Measurements from ENCODE around the gene OR2H1. TPM values are rescaled to one million over a fixed set of nuclear protein-coding genes. Genes with fewer than 3 reads are reported as not detected.

Gene OR2H1
- total and polyA plus RNA-seq, 9 of the 15 experiments (the other 6 are each of a cell fraction or from before 2014, with no cell fraction given), result not detected

DNA sequence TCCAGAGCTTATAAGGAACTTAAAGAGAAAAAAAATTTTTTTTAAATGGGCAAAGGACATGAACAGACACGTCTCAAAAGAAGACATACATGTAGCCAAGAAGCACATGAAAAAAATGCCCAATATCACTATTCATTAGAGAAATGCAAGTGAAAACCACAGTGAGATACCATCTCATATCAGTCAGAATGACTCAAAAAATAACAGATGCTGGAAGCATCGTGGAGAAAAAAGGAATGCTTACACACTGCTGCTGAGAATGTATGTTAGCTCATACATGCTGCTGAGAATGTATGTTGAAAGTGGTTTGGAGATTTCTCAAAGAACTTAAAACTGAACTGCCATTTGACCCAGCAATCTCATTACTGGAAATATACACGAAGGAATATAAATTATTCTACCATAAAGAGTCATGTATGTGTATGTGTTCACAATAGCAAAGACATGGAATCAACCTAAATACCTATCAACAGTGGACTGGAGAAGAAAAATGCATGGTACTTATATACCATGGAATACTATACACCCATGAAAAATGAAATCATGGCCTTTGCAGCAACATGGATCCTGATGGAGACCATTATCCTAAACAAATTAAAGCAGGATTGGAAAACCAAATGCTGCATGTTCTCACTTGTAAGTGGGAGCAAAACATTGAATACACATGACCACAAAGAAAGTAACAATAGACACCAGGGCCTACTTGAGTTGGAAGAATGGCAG, 5.3 kb upstream of the OR2H1 start (continued):
- TF ChIP-seq, protein P1, sequence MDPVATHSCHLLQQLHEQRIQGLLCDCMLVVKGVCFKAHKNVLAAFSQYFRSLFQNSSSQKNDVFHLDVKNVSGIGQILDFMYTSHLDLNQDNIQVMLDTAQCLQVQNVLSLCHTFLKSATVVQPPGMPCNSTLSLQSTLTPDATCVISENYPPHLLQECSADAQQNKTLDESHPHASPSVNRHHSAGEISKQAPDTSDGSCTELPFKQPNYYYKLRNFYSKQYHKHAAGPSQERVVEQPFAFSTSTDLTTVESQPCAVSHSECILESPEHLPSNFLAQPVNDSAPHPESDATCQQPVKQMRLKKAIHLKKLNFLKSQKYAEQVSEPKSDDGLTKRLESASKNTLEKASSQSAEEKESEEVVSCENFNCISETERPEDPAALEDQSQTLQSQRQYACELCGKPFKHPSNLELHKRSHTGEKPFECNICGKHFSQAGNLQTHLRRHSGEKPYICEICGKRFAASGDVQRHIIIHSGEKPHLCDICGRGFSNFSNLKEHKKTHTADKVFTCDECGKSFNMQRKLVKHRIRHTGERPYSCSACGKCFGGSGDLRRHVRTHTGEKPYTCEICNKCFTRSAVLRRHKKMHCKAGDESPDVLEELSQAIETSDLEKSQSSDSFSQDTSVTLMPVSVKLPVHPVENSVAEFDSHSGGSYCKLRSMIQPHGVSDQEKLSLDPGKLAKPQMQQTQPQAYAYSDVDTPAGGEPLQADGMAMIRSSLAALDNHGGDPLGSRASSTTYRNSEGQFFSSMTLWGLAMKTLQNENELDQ (CRISPR knock-in tag; IDR thresholded peaks at IDR 0.05; ENCODE audit: borderline replicate concordance), result no peak
- TF ChIP-seq ZNF146 (CRISPR knock-in tag; IDR thresholded peaks at IDR 0.05; ENCODE audit: unreplicated experiment) (peak; percentile 98), SETDB1 (IDR thresholded peaks at IDR 0.05; ENCODE audit: low read length) (no peak), ZFX (CRISPR knock-in tag; IDR thresholded peaks at IDR 0.05) (no peak), PML (IDR thresholded peaks at IDR 0.05; ENCODE audit: low read length) (no peak), ZNF12 (CRISPR knock-in tag; IDR thresholded peaks at IDR 0.05) (no peak), JUN (IDR thresholded peaks at IDR 0.05; ENCODE audit: borderline replicate concordance, low read depth, low read length) (no peak), JUN (CRISPR knock-in tag; IDR thresholded peaks at IDR 0.05; ENCODE audit: borderline replicate concordance) (no peak), NR2C2 (CRISPR knock-in tag; IDR thresholded peaks at IDR 0.05) (no peak), NR2C2 (tag; IDR thresholded peaks at IDR 0.05) (no peak), TGIF2 (CRISPR knock-in tag; IDR thresholded peaks at IDR 0.05) (no peak), ZNF232 (CRISPR knock-in tag; IDR thresholded peaks at IDR 0.05) (no peak), FOSL1 (tag; conservative IDR thresholded peaks at IDR 0.05) (peak; percentile 58), PURB (CRISPR knock-in tag; IDR thresholded peaks at IDR 0.05; ENCODE audit: low read depth) (no peak), RBM25 (IDR thresholded peaks at IDR 0.05; ENCODE audit: low read depth, low read length, severe bottlenecking) (peak; percentile 78), BCOR (IDR thresholded peaks at IDR 0.05) (0 out of 2 replicates have a peak, but pooled peaks have one; percentile 20), GABPA (tag; conservative IDR thresholded peaks at IDR 0.05; ENCODE audit: low read depth) (no peak)
- TF ChIP-seq, protein P2, sequence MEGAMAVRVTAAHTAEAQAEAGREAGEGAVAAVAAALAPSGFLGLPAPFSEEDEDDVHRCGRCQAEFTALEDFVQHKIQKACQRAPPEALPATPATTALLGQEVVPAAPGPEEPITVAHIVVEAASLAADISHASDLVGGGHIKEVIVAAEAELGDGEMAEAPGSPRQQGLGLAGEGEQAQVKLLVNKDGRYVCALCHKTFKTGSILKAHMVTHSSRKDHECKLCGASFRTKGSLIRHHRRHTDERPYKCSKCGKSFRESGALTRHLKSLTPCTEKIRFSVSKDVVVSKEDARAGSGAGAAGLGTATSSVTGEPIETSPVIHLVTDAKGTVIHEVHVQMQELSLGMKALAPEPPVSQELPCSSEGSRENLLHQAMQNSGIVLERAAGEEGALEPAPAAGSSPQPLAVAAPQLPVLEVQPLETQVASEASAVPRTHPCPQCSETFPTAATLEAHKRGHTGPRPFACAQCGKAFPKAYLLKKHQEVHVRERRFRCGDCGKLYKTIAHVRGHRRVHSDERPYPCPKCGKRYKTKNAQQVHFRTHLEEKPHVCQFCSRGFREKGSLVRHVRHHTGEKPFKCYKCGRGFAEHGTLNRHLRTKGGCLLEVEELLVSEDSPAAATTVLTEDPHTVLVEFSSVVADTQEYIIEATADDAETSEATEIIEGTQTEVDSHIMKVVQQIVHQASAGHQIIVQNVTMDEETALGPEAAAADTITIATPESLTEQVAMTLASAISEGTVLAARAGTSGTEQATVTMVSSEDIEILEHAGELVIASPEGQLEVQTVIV (CRISPR knock-in tag; IDR thresholded peaks at IDR 0.05; ENCODE audit: borderline replicate concordance), result no peak
- TF ChIP-seq, protein P3, sequence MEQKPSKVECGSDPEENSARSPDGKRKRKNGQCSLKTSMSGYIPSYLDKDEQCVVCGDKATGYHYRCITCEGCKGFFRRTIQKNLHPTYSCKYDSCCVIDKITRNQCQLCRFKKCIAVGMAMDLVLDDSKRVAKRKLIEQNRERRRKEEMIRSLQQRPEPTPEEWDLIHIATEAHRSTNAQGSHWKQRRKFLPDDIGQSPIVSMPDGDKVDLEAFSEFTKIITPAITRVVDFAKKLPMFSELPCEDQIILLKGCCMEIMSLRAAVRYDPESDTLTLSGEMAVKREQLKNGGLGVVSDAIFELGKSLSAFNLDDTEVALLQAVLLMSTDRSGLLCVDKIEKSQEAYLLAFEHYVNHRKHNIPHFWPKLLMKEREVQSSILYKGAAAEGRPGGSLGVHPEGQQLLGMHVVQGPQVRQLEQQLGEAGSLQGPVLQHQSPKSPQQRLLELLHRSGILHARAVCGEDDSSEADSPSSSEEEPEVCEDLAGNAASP (IDR thresholded peaks at IDR 0.05), result no peak
- TF ChIP-seq, protein P4, sequence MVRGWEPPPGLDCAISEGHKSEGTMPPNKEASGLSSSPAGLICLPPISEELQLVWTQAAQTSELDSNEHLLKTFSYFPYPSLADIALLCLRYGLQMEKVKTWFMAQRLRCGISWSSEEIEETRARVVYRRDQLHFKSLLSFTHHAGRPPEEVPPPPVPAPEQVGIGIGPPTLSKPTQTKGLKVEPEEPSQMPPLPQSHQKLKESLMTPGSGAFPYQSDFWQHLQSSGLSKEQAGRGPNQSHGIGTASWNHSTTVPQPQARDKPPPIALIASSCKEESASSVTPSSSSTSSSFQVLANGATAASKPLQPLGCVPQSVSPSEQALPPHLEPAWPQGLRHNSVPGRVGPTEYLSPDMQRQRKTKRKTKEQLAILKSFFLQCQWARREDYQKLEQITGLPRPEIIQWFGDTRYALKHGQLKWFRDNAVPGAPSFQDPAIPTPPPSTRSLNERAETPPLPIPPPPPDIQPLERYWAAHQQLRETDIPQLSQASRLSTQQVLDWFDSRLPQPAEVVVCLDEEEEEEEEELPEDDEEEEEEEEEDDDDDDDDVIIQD (CRISPR knock-in tag; IDR thresholded peaks at IDR 0.05), result no peak
- TF ChIP-seq, protein P5, sequence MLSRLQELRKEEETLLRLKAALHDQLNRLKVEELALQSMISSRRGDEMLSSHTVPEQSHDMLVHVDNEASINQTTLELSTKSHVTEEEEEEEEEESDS (CRISPR knock-in tag; IDR thresholded peaks at IDR 0.05), result no peak
